NCI-H524 treated with DMSO at 0.1 percent for 48 hours (cell line): ENCODE data around the gene DCAF10.
"Not testable (repeated sequence)": the region's sequence is repeated elsewhere in the genome, so short reads cannot be mapped to it uniquely, and the experiment has no call there.

ENCODE experiments used
- DNase-seq: peaks from one replicate; lab custom pipeline; 2025; lab: John Stamatoyannopoulos, UW

Gene DCAF10

GRCh38 chr9:37862530-37862929 is 61.9 kb downstream of the DCAF10 start:
- DNase-seq = no peak

- no peak for DNase-seq
Observed at GRCh38 chr9:37870081-37870798, 69.6 kb downstream of the DCAF10 start.

GRCh38 chr9:37870799-37871176 is 70.2 kb downstream of the DCAF10 start:
- no peak for DNase-seq

DNA sequence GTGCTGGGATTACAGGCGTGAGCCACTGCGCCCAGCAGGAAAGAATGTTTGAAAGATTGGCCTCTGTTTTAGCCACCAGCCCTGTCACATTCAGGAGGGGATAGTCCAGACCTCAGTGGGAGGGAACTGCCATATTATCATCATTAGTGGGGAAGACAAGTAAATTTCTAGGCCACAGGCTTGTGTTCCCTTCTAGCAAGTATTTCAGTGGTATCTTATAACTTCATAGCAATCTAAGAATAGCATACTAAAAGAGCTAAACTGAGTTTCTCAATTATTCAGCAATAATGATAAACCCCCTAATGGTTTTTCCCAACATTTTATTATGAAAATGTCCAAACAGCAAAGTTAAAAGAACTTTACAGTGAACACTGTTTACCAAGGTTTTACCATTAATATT is 73.4 kb downstream of the DCAF10 start:
- DNase-seq = no peak

DNA sequence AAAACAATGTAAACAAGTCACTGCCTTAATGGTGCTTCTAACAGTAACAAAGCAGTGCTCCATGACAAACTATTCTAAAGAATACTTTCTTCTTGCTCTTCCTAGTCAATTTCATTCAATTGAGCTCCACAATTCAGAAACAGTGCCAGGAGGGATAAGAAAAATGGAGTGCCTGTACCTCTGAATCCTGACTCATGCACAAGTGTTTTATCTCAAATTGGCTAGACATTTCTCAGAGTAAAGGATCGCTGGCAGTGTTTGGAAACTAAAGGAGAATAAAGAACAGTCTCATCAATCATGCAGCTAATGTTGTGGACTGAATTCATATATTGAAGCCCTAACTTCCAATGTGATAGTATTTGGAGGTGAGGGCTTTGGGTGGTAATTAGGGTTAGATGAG is 75.8 kb downstream of the DCAF10 start:
- no peak for DNase-seq

- DNase-seq = no peak
Observed at GRCh38 chr9:37880916-37881479, 80.4 kb downstream of the DCAF10 start.

- DNase-seq = not testable (repeated sequence)
Observed at GRCh38 chr9:37887977-37888583, 87.5 kb downstream of the DCAF10 start.

- no peak for DNase-seq
Observed at GRCh38 chr9:37889536-37889935, 88.9 kb downstream of the DCAF10 start.

GRCh38 chr9:37891042-37891441 is 90.4 kb downstream of the DCAF10 start:
- not testable (repeated sequence) for DNase-seq

- DNase-seq = no peak
Observed at GRCh38 chr9:37892063-37892462, 91.5 kb downstream of the DCAF10 start.

DNA sequence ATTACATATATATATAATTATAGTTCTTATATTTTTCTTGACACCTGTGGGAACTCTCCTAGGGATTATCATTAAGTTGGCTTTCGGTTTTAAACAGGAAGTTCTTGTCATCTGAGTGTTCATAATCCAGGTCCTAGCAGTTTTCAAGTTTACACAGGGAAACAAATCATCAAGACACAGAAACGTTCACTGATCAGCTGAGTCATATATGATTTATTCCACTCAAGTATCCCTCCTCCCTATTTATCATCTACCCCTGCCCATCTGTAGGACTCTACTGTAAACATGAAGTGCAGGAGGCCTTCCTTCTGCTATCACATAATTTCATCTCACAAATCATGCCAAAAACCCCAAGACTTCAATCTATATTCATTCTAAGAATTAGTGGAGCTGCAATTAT is 97.1 kb downstream of the DCAF10 start:
- DNase-seq = no peak

GRCh38 chr9:37899041-37899440 is 98.4 kb downstream of the DCAF10 start:
- DNase-seq = no peak

DNA sequence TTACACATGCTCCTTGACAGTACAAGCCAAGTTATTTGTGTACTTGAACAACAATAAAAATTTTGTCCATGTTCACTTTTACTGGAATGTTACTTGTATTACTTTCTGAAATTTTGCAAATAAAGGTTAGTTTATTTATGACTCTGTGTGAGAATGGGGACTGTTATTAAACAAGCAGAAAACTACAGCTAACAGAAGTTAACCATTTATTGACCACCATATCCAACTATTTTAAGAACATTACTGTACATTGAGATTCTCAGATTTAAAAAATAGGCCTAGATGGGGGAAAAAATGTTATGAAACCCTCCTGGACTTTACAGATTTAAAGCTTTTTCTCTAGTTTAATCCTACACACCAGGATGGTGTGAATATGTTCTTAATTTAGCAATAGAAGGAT is 101.5 kb downstream of the DCAF10 start:
- no peak for DNase-seq

DNA sequence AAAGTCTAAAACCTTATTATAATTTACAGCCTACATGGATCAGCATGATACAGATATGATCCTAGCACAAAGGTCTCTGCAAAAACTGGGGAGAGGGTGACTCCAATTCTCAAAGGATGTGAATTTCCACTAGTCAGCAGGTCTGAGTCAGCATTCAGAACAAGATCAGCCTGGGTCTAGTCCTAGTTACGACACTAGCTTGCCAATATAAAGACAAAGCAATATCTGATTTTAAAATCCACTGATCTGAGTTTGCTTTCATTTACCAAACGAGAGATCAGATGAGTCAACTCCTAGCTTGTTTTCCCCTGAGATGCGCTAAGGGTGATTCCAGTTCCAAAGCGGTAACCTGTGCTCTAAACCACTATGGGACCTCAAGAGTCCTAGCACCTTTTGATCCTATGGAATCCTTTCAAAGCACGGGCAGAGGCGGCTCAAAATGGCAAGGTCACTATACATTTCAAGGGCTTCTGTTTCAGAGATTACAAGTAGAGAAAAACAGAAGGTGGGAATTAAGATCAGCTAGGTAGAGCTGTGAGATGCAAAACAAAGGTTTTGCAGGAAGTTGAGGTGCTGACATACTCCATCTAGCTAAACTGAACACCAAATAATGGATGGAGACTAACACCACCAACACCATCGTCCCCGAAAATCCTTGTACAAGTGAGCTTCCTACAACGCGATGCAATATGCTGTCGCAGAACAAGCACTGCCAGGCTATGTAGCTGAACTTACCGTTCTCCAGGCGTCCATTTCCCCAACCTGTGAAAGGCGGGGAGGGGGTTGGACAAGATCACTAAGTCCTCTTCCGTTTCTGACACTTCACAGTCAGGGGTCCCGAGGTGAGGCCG is 102.4 kb downstream of the DCAF10 start:
- no peak for DNase-seq

- peak; percentile 47 for DNase-seq
Observed at GRCh38 chr9:37903647-37904444, 103.2 kb downstream of the DCAF10 start, which contains the start of gene SLC25A51. SLC25A51 (minus strand) TSS chr9:37904127; CDS start chr9:37888550, 15,577 bp downstream.

DNA sequence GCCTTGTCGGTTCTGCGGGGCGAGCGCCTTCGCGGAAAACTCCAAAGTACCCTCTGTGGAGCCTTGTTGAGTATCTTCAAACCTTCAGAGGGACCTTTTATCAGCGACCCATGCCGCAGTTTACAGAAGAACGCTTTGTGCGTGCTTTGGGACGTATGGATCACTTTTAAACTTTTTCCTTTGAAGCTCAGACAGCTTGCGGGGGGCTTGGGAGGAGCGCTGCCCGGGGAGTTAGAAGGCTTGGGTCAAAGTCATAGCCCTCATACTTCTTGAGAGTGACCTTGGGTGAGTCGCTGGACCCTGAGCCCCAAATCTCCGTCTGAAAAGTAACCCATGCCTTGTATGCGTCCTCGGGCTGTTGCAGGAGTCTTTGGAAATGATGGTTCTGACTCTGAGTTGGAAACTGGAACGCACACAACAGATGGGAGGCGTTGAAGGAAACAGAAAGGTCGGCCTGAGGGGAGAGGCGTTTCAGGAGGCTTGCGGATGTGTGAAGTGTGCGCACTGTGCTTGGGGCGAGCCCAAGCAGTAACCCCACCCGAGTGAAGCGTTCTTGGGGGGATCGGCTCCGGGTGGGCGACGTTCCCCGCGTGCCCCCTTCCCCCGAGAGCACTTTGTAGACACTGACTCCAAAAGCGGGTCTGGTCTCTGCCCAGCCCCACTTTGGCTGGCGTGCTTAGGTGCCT is 104.0 kb downstream of the DCAF10 start:
- DNase-seq = no peak

- DNase-seq = peak; percentile 23
Observed at GRCh38 chr9:37905131-37905505, 104.5 kb downstream of the DCAF10 start.

DNA sequence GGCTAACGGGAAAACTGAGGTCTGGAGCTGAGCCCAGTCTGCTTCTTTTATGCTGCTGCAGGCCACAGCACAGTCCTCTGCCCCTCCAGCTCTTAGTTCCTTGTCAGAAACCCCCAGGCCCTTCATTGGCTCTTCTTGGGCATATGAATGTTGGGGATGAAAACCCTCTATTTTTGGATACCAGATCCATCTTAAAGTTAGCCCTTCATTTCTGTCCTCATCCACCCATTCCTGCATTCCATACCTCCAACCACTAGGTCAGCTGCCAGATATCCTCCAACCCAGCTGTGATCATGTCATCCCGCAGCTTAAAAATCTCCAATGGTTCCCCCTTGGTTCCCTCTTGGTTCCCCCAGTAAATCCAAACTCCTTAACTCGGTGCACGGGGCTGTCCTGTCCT is 105.2 kb downstream of the DCAF10 start:
- DNase-seq = no peak

DNA sequence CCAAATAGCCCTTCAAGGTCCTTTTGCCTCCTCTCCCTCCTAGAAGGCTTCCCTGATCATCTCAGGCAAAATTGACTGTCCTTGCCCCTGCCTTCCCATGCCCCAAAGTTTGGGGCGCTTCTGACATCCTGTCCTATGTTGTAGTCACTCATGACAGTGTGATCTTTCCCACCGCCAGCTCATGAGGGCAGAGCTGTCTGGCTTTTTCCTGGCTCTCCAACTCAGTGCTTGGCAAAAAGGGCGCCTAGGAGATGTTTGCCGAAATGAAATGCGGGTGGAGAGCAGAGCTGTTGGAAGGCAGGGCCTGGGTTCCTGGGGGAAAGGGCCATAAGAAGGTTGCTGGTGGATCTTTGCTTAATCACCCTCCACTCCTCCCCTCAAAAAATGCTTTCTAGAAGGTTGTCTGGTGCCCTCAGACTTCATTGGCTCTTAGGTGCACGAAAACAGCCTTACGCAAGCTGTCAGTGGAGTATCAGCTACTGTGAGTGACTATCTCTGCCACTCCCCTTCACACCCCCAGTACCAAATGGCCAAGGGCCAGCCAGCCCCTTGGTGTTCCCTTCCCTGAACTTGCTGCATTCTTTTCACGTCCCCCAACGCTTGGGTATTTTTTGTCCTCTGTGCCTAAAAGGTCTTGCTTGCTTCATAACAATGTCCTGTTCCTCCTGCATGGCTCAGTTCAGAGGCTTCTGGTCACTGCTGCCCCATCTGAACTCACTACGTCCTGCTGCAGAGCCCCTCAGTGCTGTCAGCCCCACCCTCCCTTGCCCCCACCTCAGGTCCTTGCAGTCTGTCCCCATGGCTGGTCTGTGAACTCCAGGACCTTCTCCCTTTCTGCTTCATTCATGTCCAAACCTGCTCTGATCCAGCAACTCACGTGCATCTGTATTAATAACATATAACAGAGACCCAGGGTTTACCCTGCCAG is 106.0 kb downstream of the DCAF10 start:
- no peak for DNase-seq

- no peak for DNase-seq
Observed at GRCh38 chr9:37908283-37908682, 107.7 kb downstream of the DCAF10 start.
